HEK293 (cell line): Measurements from ENCODE around the gene UHRF1.

ENCODE experiments used
- CTCF ChIA-PET: fragments of 350-600 bp; formaldehyde crosslinking; extraction: SDS; loops from one replicate; lab custom pipeline; 2021; ENCODE audit warnings: antibody characterized with exemption; lab: Yijun Ruan, JAX
- POLR2A ChIA-PET: fragments of 300-600 bp; formaldehyde crosslinking; extraction: SDS; loops from one replicate; lab custom pipeline; 2020; ENCODE audit warnings: antibody characterized with exemption, inconsistent platforms; lab: Yijun Ruan, JAX
- H3K27ac ChIP-seq: fragments of 200-500 bp; sonication (Bioruptor generic); 2 replicates; pipeline ENCODE4 v1.5.1; 2014; ENCODE audit warnings: low read depth, low read length, control low read depth, inconsistent platforms; ENCODE audit errors: extremely low read depth
- H3K36me3 ChIP-seq, 2 experiments: fragments of 200-500 bp in 1 of 2; sonication (Bioruptor generic) in 1 of 2; 1 replicate in 1 of 2; 2 replicates in 1 of 2; pipeline ENCODE4 v1.5.1; 2014 to 2017; ENCODE audit warnings: inconsistent platforms in 2 of 2, low read length in 2 of 2; ENCODE audit not compliant: control insufficient read depth in 2 of 2, insufficient read depth in 1 of 2
- H3K4me1 ChIP-seq: fragments of 200-500 bp; sonication (Bioruptor generic); 2 replicates; pipeline ENCODE4 v1.5.1; 2014; ENCODE audit warnings: mild to moderate bottlenecking, low read length, inconsistent platforms; ENCODE audit not compliant: control insufficient read depth, insufficient read depth
- H3K4me3 ChIP-seq: 2 replicates; pipeline ENCODE4 v1.5.1; 2011; ENCODE audit warnings: low read depth, mild to moderate bottlenecking, control low read depth, low read length, moderate library complexity
- H3K9me3 ChIP-seq: fragments of 200-500 bp; sonication (Bioruptor generic); 2 replicates; pipeline ENCODE4 v1.5.1; 2014; ENCODE audit warnings: low read depth, low read length, inconsistent platforms; ENCODE audit not compliant: control insufficient read depth, insufficient read depth
- GLIS1 ChIP-seq: fragments of 450-650 bp; formaldehyde crosslinking; IDR thresholded peaks from 2 replicates; pipeline ENCODE4 v1.5.1; 2016; ENCODE audit warnings: missing biosample characterization, missing genetic modification characterization
- HOXD13 ChIP-seq: sonication (generic); formaldehyde crosslinking; IDR thresholded peaks from 2 replicates; pipeline ENCODE4 v1.8.0; 2022; ENCODE audit warnings: missing genetic modification reagents, borderline replicate concordance
- OVOL3 ChIP-seq: fragments of 450-650 bp; formaldehyde crosslinking; IDR thresholded peaks from 2 replicates; pipeline ENCODE4 v1.5.1; 2016; ENCODE audit warnings: missing biosample characterization, missing genetic modification characterization
- SP7 ChIP-seq: fragments of 450-650 bp; formaldehyde crosslinking; IDR thresholded peaks from 2 replicates; pipeline ENCODE4 v1.5.1; 2016; ENCODE audit warnings: missing biosample characterization, missing genetic modification characterization
- ZBTB17 ChIP-seq: fragments of 450-650 bp; formaldehyde crosslinking; IDR thresholded peaks from 2 replicates; pipeline ENCODE4 v1.5.1; 2016; ENCODE audit warnings: missing biosample characterization, missing genetic modification characterization
- ZBTB21 ChIP-seq: fragments of 450-650 bp; formaldehyde crosslinking; IDR thresholded peaks from 2 replicates; pipeline ENCODE4 v1.5.1; 2017; ENCODE audit warnings: missing biosample characterization, missing genetic modification characterization
- ZBTB8A ChIP-seq: fragments of 450-650 bp; formaldehyde crosslinking; IDR thresholded peaks from 2 replicates; pipeline ENCODE4 v1.5.1; 2016; ENCODE audit warnings: missing biosample characterization, missing genetic modification characterization
- ZEB2 ChIP-seq: fragments of 450-650 bp; formaldehyde crosslinking; IDR thresholded peaks from 2 replicates; pipeline ENCODE4 v1.5.1; 2016; ENCODE audit warnings: missing biosample characterization, missing genetic modification characterization
- ZFHX2 ChIP-seq: fragments of 450-650 bp; formaldehyde crosslinking; conservative IDR thresholded peaks from 2 replicates; pipeline ENCODE4 v1.5.1; 2016; ENCODE audit warnings: missing biosample characterization, missing genetic modification characterization
- ZFP3 ChIP-seq: fragments of 450-650 bp; formaldehyde crosslinking; IDR thresholded peaks from 2 replicates; pipeline ENCODE4 v1.5.1; 2016; ENCODE audit warnings: low read depth, missing biosample characterization, missing genetic modification characterization
- ZFP41 ChIP-seq: fragments of 450-650 bp; formaldehyde crosslinking; IDR thresholded peaks from 2 replicates; pipeline ENCODE4 v1.5.1; 2016; ENCODE audit warnings: missing biosample characterization, missing genetic modification characterization, borderline replicate concordance
- ZNF449 ChIP-seq: fragments of 450-650 bp; formaldehyde crosslinking; IDR thresholded peaks from 2 replicates; pipeline ENCODE4 v1.5.1; 2017; ENCODE audit warnings: missing biosample characterization, mild to moderate bottlenecking, missing genetic modification characterization, moderate library complexity
- ZNF561 ChIP-seq: fragments of 450-650 bp; IDR thresholded peaks from 2 replicates; pipeline ENCODE4 v1.5.1; 2018; ENCODE audit warnings: missing biosample characterization, missing genetic modification characterization, borderline replicate concordance
- ZNF626 ChIP-seq: fragments of 450-650 bp; sonication (Bioruptor Pico); formaldehyde crosslinking; IDR thresholded peaks from 2 replicates; pipeline ENCODE4 v1.5.1; 2018; ENCODE audit warnings: missing biosample characterization, missing genetic modification characterization, inconsistent platforms
- ZNF629 ChIP-seq: fragments of 450-650 bp; formaldehyde crosslinking; IDR thresholded peaks from 2 replicates; pipeline ENCODE4 v1.5.1; 2017; ENCODE audit warnings: missing biosample characterization, missing genetic modification characterization
- ZNF670 ChIP-seq: fragments of 450-650 bp; formaldehyde crosslinking; IDR thresholded peaks from 2 replicates; pipeline ENCODE4 v1.5.1; 2016; ENCODE audit warnings: missing biosample characterization, missing genetic modification characterization, low read depth
- ZNF677 ChIP-seq: fragments of 450-650 bp; IDR thresholded peaks from 2 replicates; pipeline ENCODE4 v1.5.0; 2018; ENCODE audit warnings: missing biosample characterization, mild to moderate bottlenecking, missing genetic modification characterization, moderate library complexity
- ZNF777 ChIP-seq: fragments of 450-650 bp; formaldehyde crosslinking; IDR thresholded peaks from 2 replicates; pipeline ENCODE4 v1.5.1; 2017; ENCODE audit warnings: missing biosample characterization, missing genetic modification characterization, borderline replicate concordance
- ZNF792 ChIP-seq: fragments of 450-650 bp; formaldehyde crosslinking; IDR thresholded peaks from 2 replicates; pipeline ENCODE4 v1.5.1; 2016; ENCODE audit warnings: missing biosample characterization, missing genetic modification characterization
- ZNF837 ChIP-seq: fragments of 450-650 bp; formaldehyde crosslinking; IDR thresholded peaks from 2 replicates; pipeline ENCODE4 v1.5.1; 2016; ENCODE audit warnings: missing biosample characterization, missing genetic modification characterization
- TF ChIP-seq, protein P1 (sequence below): fragments of 450-650 bp; formaldehyde crosslinking; IDR thresholded peaks from 2 replicates; pipeline ENCODE4 v1.5.1; 2016; ENCODE audit warnings: missing biosample characterization, missing genetic modification characterization
- TF ChIP-seq, protein P2 (sequence below): fragments of 450-650 bp; formaldehyde crosslinking; IDR thresholded peaks from 2 replicates; pipeline ENCODE4 v1.5.1; 2016; ENCODE audit warnings: missing biosample characterization, missing genetic modification characterization

Gene UHRF1

DNA sequence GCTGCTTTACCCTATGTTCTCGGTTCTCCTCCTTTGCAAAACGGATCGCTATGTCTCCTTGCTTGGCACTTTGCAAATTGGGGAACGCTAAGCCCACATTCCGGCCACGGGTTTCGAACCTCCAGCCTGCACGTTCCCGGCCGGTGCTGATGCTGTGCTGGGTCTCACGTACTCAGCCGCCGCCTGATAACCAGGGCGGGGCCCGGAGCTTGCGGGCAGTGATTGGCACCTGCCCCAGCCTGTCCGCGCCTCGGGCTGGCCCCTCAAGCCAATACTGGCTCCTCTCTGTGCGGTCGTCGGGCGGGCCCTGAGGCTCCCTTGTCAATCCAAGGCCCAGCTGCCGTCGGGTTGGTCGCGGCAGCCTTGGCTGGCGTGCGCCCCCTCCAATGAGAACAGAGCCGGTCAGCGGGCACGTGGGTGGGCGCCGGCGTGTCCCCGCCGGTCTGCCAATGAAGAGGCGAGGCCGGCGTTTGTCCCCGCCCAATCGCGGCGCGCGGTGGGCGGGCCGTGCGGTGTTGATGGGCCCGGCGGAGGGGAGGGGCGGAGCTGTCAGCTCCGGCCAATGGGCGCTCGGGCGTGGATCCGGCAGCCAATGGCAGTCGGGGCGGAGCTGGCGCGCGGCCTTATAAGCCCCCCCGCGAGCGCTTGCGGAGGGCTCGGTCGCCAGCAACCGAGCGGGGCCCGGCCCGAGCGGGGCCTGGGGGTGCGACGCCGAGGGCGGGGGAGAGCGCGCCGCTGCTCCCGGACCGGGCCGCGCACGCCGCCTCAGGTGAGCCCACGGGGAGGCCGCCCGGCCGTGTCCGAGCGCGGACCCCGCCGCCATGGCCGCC, 59.4 kb downstream of the UHRF1 start, which contains the start of gene KDM4B (continued):
- 0 out of 2 replicates have a peak, but pooled peaks have one; percentile 10 for TF ChIP-seq ZFP3 (tag by site-specific recombination)
- peak; percentile 40; the same call in 1 of the 2 replicates for TF ChIP-seq ZNF561 (tag by site-specific recombination)
- TF ChIP-seq SP7 = peak; percentile 74; the same call in 1 of the 2 replicates
- TF ChIP-seq HOXD13 (CRISPR knock-in tag) = no peak
- TF ChIP-seq, protein P1, sequence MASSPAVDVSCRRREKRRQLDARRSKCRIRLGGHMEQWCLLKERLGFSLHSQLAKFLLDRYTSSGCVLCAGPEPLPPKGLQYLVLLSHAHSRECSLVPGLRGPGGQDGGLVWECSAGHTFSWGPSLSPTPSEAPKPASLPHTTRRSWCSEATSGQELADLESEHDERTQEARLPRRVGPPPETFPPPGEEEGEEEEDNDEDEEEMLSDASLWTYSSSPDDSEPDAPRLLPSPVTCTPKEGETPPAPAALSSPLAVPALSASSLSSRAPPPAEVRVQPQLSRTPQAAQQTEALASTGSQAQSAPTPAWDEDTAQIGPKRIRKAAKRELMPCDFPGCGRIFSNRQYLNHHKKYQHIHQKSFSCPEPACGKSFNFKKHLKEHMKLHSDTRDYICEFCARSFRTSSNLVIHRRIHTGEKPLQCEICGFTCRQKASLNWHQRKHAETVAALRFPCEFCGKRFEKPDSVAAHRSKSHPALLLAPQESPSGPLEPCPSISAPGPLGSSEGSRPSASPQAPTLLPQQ = peak; percentile 91
- peak; percentile 84; the same call in 1 of the 2 replicates for TF ChIP-seq ZBTB17 (tag by site-specific recombination)
- 0 out of 2 replicates have a peak, but pooled peaks have one; percentile 23 for TF ChIP-seq ZNF792 (tag by site-specific recombination)
- peak; percentile 57; the same call in 1 of the 2 replicates for TF ChIP-seq ZNF629
- 0 out of 2 replicates have a peak, but pooled peaks have one; percentile 20 for TF ChIP-seq ZNF677 (tag by site-specific recombination)
- TF ChIP-seq GLIS1 (tag by site-specific recombination) = peak; percentile 78
- TF ChIP-seq ZBTB8A (tag by site-specific recombination) = peak; percentile 36; the same call in 1 of the 2 replicates
- TF ChIP-seq ZEB2 = peak; percentile 17; the same call in 1 of the 2 replicates

GRCh38 chr19:4969292-4969771, 60.0 kb downstream of the UHRF1 start:
- Histone ChIP-seq H3K9me3 (no peaks in the 10 kb centered on the region), H3K36me3 (peaks cover 5 to 7% of the 10 kb centered on the region in 2 experiments; a peak in 2 of 3 replicates), H3K4me1 (peaks cover 6% of the 10 kb centered on the region), H3K27ac (peak overlapping the region; percentile 79; the same call in 1 of the 2 replicates), H3K4me3 (peak overlapping the region; percentile 71)
- ChIA-PET CTCF (interaction anchor here (0.7 to 4.3 kb wide), 4 partner anchors 57 to 159 kb away, joined by 3 to 32 read pairs (median 8); no protein-coding TSS in a partner anchor), POLR2A (interaction anchor here (0.7 to 3.0 kb wide), 11 partner anchors 10 to 567 kb away, joined by 3 to 20 read pairs (median 5); partner anchors contain the start of gene CHAF1A)
- TF ChIP-seq ZNF670 = no peak
- no peak for TF ChIP-seq ZNF626 (tag by site-specific recombination)
- TF ChIP-seq, protein P2, sequence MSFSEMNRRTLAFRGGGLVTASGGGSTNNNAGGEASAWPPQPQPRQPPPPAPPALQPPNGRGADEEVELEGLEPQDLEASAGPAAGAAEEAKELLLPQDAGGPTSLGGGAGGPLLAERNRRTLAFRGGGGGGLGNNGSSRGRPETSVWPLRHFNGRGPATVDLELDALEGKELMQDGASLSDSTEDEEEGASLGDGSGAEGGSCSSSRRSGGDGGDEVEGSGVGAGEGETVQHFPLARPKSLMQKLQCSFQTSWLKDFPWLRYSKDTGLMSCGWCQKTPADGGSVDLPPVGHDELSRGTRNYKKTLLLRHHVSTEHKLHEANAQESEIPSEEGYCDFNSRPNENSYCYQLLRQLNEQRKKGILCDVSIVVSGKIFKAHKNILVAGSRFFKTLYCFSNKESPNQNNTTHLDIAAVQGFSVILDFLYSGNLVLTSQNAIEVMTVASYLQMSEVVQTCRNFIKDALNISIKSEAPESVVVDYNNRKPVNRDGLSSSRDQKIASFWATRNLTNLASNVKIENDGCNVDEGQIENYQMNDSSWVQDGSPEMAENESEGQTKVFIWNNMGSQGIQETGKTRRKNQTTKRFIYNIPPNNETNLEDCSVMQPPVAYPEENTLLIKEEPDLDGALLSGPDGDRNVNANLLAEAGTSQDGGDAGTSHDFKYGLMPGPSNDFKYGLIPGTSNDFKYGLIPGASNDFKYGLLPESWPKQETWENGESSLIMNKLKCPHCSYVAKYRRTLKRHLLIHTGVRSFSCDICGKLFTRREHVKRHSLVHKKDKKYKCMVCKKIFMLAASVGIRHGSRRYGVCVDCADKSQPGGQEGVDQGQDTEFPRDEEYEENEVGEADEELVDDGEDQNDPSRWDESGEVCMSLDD = 0 out of 2 replicates have a peak, but pooled peaks have one; percentile 37
- TF ChIP-seq ZNF837 (tag by site-specific recombination) = no peak
- no peak for TF ChIP-seq ZNF777
- no peak for TF ChIP-seq ZFP41 (tag by site-specific recombination)
- TF ChIP-seq ZBTB21 (tag by site-specific recombination) = no peak
- no peak for TF ChIP-seq OVOL3 (tag by site-specific recombination)
- TF ChIP-seq ZFHX2 (tag by site-specific recombination) = 0 out of 2 replicates have a peak, but pooled peaks have one; percentile 4
- TF ChIP-seq ZNF449 (tag by site-specific recombination) = no peak
